Measurements from ENCODE around the gene OR6K2.

OR6K2 gene

DNA sequence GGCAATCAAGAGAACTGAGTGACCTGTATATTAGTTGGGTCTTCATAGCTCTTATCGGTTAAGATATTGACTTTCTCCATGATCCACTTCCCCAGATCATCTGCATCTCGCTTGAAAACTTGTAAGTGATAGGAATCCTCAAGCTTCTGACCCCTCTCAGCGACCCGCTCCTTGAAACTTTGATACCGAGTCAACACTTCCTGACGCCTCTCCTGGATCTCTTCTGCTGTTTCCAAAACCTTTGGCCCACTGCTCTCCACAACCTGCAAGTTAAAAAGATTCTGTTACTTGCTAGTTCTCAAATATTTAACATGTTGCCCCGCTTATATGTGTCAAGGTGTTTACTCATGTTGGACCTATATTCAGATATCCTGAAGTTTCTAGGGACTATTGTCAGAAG is 15.4 kb downstream of the OR6K2 start:
- DNase-seq (ENCODE audit: low spot score): peak; percentile 76

DNA sequence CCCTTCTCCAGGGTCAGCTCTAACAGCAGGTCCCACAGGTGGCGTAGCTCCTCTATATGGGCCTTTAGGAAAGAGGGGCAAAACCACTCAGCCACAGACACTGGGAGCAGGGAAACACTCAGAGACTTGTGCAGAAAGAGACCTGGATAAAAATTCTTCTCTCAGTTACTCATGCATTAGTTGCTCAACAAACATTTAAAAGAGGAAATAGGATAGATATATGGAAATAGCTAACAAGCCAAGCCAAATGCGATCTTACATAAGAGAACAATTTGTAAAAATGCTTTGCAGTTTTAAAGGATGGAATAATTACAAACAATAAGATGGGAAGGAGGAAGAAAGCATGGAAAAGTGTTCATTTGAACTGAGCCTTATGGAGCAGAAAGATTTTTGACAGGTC is 18.8 kb downstream of the OR6K2 start:
- no peak for DNase-seq (ENCODE audit: low spot score)

DNA sequence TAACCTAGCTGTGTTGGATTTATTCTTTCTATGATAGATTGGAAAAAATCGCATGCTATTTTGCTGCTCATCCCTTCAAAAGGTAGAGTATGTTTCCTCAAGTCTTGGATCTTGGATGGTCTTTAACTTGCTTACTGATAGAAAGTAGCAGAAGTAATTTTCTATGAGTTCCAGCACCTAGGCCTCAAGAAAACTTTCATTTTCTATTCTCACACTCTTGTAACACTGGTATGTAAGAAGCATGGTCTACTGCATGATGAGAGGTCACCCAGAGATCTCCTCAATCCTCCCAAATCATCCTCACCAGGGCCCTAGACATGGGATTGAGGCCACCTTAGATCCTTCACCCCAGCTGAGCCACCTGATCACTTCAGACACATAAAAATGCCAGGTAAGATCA is 21.2 kb downstream of the OR6K2 start:
- DNase-seq (ENCODE audit: low spot score): no peak

DNA sequence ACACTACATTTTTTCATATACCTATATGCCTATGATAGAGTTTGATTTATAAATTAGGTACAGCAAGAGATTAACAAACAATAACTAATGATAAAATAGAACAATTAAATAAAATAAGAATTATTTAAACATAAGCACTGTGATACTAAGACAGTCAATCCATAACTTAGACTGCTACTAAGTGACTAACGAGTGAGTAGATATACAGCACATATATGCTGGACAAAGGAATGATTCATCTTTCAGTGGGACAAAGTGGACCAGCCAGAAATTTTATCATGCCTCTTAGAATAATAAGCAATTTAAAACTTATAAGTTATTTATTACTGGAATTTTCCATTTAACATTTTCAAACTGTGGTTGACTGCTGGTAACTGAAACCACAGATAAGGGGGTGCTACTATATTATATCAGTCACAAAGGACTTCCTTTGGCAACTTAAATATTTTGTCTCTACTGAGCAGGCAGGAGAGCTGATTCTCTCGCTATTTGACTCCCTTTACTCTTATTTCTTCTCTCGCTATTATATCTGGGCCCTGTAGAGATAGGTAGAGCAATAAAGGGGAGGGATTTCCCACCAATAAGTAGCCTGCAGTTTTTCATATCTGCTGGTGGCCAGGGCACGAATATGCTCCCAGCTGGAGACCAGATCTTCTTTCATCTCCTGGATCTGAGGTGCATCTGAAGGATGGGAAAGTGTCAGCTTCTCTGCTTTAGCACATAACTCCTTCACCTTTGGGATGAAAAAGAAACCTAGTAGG is 24.7 kb downstream of the OR6K2 start:
- no peak for DNase-seq (ENCODE audit: low spot score)

DNA sequence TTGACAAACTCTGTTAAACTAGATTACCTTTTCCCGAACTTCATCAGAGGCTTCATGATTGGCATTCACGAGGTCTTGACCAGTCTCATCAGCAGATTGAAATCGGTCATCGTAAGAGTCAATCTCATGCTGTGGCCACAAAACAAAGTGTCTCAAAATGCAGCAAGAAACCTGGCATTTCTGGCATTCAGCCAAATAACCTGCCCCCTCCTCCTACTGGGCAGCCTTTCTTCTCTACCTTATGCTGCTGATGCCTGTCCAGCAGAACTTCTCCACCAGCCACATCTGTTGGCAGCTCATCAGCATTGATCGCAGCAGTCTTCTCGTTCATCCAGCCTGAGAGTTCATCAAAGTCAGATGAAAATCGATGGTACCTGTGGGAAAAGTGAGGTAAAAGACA is 26.1 kb downstream of the OR6K2 start:
- no peak for DNase-seq (ENCODE audit: low spot score)

DNA sequence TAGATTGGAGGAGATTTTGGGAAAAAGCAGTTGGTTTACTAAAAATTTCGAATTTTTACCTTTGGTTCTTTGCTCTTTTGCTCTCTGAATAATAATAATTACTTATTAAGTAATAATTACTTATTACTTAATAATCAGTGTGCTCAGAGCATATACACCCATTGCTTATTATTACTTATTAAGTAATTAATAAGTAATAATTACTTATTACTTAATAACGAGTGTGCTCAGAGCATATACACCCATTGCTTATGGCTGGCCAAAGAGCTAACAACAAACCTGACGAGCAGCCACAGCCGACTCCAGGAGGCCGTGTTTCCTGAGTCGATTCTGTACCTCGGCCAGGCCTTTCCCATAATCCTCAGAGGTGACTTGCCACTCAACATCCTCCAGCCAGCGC is 34.4 kb downstream of the OR6K2 start:
- no peak for DNase-seq (ENCODE audit: low spot score)

DNA sequence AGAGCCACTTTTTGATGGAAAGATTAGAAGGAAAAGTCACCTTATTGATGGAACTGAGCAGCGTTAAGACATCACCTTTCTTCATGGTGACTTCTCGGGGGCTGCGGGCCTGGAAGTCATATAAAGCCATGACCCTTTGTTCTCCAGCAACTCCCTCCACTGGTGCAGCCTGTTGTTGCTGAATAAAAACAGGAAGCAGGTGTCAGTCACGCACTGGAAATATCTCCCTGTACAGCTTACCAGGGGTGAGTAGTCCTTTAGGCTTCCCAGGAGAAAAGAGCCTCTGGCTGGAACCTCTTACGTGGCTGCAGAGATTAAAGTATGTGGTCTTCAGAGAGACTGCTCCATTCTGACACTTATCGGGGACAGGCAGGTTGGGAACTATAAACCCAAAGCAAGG is 45.9 kb downstream of the OR6K2 start:
- DNase-seq (ENCODE audit: low spot score): no peak

DNA sequence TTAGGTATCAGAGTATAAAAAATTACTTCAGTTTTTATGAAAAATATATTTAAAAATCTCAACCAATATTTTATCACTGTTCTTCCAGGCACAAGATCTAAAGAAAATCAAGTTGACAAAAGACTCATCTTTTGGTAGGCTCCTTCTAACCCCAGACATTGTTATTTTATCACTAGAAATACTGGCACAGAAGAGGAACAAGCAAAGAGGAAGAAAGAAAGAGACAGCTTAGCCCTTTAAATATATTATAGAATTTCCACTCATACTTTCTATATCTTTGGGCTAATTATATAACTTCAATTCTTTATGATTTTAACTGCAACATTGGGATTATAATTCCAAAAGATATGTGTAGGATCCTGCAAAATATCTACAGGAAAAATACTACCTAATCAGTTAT is 46.4 kb downstream of the OR6K2 start:
- DNase-seq (ENCODE audit: low spot score): no peak

DNA sequence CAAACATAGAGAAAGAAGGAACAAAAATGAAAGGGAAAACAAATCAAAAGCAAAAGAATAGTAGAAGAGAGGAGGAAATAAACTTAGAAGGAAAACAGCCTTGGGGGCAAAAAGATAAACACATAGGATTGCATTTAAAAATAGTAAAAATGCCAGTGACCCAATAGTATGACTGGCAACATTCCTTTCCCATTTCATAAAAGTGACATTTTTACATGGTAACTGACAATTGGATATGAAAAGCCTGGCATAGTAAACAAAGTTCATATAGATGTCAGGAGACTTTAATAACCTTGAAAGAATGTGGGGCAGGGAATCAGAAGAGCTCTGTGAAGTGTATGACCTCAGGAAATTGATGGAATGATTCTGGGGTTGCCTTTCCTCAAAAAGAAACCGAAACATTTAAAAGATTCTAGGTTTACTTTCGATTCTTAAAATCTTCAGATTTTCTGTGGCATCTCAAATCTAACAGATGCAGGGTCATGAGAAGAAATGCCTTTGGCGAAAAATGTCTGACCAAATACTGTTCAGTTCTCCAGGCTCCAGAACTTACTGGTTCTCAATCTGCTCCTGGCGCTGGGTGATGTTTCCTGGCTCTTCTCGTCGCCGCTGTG is 47.6 kb downstream of the OR6K2 start:
- no peak for DNase-seq (ENCODE audit: low spot score)
